ENCODE data around the gene TCF7L1. TPM values are rescaled to one million over a fixed set of nuclear protein-coding genes. Genes with fewer than 3 reads are reported as not detected.
"Not testable (repeated sequence)": the region's sequence is repeated elsewhere in the genome, so short reads cannot be mapped to it uniquely, and the experiment has no call there.

TCF7L1 gene
- polyA plus RNA-seq, 3 donors = 56.7 to 62.1 (median 58.2) TPM

GRCh38 chr2:85275984-85276540 is 142.9 kb downstream of the TCF7L1 start:
- DNase-seq = no peak

GRCh38 chr2:85276571-85277118 is 143.5 kb downstream of the TCF7L1 start:
- no peak for DNase-seq

- DNase-seq = peak; percentile 95
Measured at GRCh38 chr2:85277416-85278158, 144.4 kb downstream of the TCF7L1 start.

- DNase-seq = no peak
Measured at GRCh38 chr2:85278361-85278760, 145.2 kb downstream of the TCF7L1 start.

GRCh38 chr2:85281553-85281952 is 148.4 kb downstream of the TCF7L1 start:
- DNase-seq = no peak

- DNase-seq = no peak
Measured at GRCh38 chr2:85282914-85283313, 149.7 kb downstream of the TCF7L1 start.

- DNase-seq = no peak
Measured at GRCh38 chr2:85283641-85284040, 150.4 kb downstream of the TCF7L1 start.

- no peak for DNase-seq
Measured at GRCh38 chr2:85286918-85287317, 153.7 kb downstream of the TCF7L1 start.

GRCh38 chr2:85287721-85288120 is 154.5 kb downstream of the TCF7L1 start:
- no peak for DNase-seq

- no peak for DNase-seq
Measured at GRCh38 chr2:85288244-85288725, 155.1 kb downstream of the TCF7L1 start.

GRCh38 chr2:85291425-85292023 is 158.3 kb downstream of the TCF7L1 start:
- no peak for DNase-seq

GRCh38 chr2:85302121-85302520 is 168.9 kb downstream of the TCF7L1 start:
- DNase-seq = no peak

GRCh38 chr2:85303780-85304531 is 170.8 kb downstream of the TCF7L1 start:
- DNase-seq = no peak

- DNase-seq = no peak
Measured at GRCh38 chr2:85307527-85307897, 174.3 kb downstream of the TCF7L1 start.

GRCh38 chr2:85308201-85308600 is 175.0 kb downstream of the TCF7L1 start:
- no peak for DNase-seq

- DNase-seq = peak; percentile 91
Measured at GRCh38 chr2:85308896-85309555, 175.8 kb downstream of the TCF7L1 start.

GRCh38 chr2:85309699-85310321 is 176.6 kb downstream of the TCF7L1 start:
- DNase-seq = no peak

- no peak for DNase-seq
Measured at GRCh38 chr2:85310330-85310729, 177.1 kb downstream of the TCF7L1 start.

GRCh38 chr2:85312404-85312803 is 179.2 kb downstream of the TCF7L1 start:
- DNase-seq = no peak

- DNase-seq = no peak
Measured at GRCh38 chr2:85314884-85315242, 181.7 kb downstream of the TCF7L1 start.

- not testable (repeated sequence) for DNase-seq
Measured at GRCh38 chr2:85315921-85316320, 182.7 kb downstream of the TCF7L1 start.
